Caki2 (cell line): ENCODE data around the gene C19orf67. TPM values are rescaled to one million over a fixed set of nuclear protein-coding genes. Genes with fewer than 3 reads are reported as not detected.
"Not testable (repeated sequence)": the region's sequence is repeated elsewhere in the genome, so short reads cannot be mapped to it uniquely, and the experiment has no call there.

Source experiments
- DNase-seq: peaks from one replicate; pipeline ENCODE4 v3.0.0-alpha.2; 2015; ENCODE audit warnings: low read depth
- in situ Hi-C: cut with HindIII; loops from 2 replicates; pipeline ENCODE4 v1.10.0; 2016; ENCODE audit warnings: low sequenced_read_pairs, low pct_unique_long_range_greater_than_20kb, mixed read lengths
- total RNA-seq: library from RNA; depleted of rRNA; stranded (reverse); fragments of >200 nt; shearing (Covaris generic); gene quantifications from 2 replicates; pipeline ENCODE4 v1.2.3, GENCODE V29; 2014; ENCODE audit warnings: low replicate concordance; rRNA removed

The C19orf67 gene
- total RNA-seq, 1 experiment from 2014 or later, result not detected

DNA sequence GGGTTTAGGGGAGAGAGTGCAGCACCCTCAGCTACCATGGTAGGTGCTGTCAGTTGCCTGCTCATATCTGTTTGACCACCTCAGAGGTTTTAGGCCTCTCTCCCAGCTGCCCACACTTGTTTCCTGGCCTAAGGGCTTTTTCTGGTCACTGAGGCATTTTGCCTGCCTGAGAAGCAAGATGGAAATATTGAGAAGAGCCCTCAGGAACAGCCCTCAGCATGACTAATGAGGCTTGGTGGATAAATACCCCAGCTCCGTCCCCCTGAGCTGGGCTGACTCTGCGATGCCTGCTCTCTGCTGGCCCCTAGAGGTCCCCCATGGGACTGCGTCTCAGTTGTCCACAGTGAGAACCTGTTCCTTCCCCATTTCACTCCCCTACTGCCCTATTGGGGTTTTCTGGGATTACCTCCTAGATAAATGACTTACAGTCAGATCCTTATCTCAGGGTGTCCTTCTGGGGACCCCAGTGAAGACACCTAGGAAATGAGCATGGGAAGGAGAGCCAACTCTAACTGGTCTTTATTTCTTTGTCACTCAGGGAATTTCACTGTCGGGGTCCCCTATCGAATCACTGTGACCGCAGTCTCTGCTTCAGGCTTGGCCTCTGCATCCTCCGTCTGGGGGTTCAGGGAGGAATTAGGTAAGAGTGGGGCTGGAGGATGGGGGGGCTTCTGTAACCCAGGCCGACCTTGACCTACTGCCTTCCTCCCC, 37.0 kb downstream of the C19orf67 start:
- peak; percentile 17 for DNase-seq
- in situ Hi-C loops, result no loop called here

GRCh38 chr19:14047866-14048265, 37.7 kb downstream of the C19orf67 start:
- in situ Hi-C loops, DNase-seq: not testable (repeated sequence)

GRCh38 chr19:14042659-14043608, 42.6 kb downstream of the C19orf67 start:
- in situ Hi-C loops, result not testable (repeated sequence)
- DNase-seq, result peak; percentile 69

DNA sequence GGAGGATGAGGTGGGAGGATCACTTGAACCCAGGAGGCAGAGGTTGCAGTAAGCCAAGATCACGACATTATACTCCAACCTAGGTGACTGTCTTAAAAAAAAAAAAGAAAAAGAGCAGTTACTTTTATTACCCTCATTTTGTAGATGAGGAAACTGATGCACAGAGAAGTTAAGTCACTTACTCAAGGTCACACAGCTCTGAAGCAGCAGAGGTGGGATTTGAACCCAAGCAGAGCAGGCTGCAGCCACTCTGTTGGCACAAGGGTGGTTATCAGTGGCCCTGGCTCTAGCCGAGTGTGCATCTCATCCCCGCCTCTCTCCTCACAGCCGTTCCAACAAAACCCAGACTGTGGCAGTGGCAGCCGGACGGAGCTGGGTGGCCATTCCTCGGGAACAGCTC, 46.4 kb downstream of the C19orf67 start:
- DNase-seq, result no peak
- in situ Hi-C loops, result no loop called here

DNA sequence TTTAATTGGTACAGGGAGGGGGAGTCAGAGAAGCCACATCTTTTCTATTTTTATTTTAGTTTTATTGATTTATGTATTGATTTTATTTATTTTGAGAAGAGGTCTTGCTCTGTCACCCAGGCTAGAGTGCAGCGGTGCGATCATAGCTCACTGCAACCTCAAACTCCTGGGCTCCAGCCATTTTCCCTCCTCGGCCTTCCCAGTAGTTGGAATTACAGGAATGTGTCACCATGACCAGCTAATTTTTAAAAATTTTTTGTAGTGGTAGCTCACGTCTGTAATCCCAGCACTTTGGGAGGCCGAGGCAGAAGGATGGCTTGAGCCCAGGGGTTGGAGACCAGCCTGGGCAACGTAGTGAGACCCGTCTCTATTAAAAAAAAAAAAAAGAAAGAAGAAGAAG, 49.9 kb downstream of the C19orf67 start:
- peak; percentile 18 for DNase-seq
- in situ Hi-C loops, result no loop called here

- DNase-seq, in situ Hi-C loops: not testable (repeated sequence)
Measured at GRCh38 chr19:14035159-14035558, 50.4 kb downstream of the C19orf67 start.

DNA sequence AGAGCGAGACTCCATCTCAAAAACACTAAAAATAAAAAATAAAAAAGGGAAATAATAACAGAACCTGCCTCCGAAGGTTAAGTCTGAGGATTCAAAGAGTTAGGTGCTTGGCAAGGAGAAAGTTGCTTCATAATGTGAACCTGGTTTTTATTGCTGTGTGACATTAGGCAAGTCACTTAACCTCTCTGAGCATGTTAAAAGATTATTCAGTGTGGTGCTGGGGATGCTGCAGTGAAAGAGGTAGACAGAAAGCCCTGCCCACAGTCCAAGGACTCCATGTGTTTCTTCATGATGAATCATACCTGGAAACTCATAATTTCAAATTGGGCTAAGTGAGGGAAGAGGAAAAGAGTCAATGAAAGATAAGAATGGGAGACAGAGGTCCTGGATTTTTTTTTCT, 51.6 kb downstream of the C19orf67 start:
- in situ Hi-C loops, result no loop called here
- no peak for DNase-seq

GRCh38 chr19:14031719-14032480, 53.7 kb downstream of the C19orf67 start, which contains the start of gene IL27RA:
TSS of gene IL27RA (plus strand) at chr19:14031762. CDS start at chr19:14031873, 111 bp downstream.
- DNase-seq, result peak; percentile 73
- in situ Hi-C loops, result no loop called here

Other genes with a start within 250 kb of the C19orf67 start
- not detected in 2 replicates for gene NANOS3, start 208.6 kb downstream of the C19orf67 start, total RNA-seq
- 5.5 and 12.7 TPM in 2 replicates for gene BRME1, start 179.7 kb downstream of the C19orf67 start, total RNA-seq
- 24.1 and 28.2 TPM in 2 replicates for gene CC2D1A, start 179.6 kb downstream of the C19orf67 start, total RNA-seq
- gene PODNL1, start 147.4 kb downstream of the C19orf67 start, total RNA-seq, result 16.1 TPM in 1 of 2 replicates, not detected in the other
- 16.8 and 20.3 TPM in 2 replicates for gene DCAF15, start 133.3 kb downstream of the C19orf67 start, total RNA-seq
- gene RFX1, start 79.5 kb downstream of the C19orf67 start, total RNA-seq, result 6.1 and 7.5 TPM in 2 replicates
- gene RLN3, start 57.6 kb downstream of the C19orf67 start, total RNA-seq, result not detected in 2 replicates
- gene IL27RA, start 54.0 kb downstream of the C19orf67 start, total RNA-seq, result 8.6 and 15.6 TPM in 2 replicates
- gene PALM3, start 23.7 kb downstream of the C19orf67 start, total RNA-seq, result not detected in 2 replicates
- gene MISP3, start 13.0 kb downstream of the C19orf67 start, total RNA-seq, result 2.5 and 2.7 TPM in 2 replicates
- 68.1 and 92.1 TPM in 2 replicates for gene SAMD1, start 5.0 kb upstream of the C19orf67 start, total RNA-seq
- 17.6 and 25.4 TPM in 2 replicates for gene PRKACA, start 32.0 kb upstream of the C19orf67 start, total RNA-seq
- gene ASF1B, start 50.8 kb upstream of the C19orf67 start, total RNA-seq, result 80.1 and 109 TPM in 2 replicates
- 2.4 and 4.1 TPM in 2 replicates for gene ADGRL1, start 120.4 kb upstream of the C19orf67 start, total RNA-seq